HG02763 (cell line): ENCODE results near the gene STON2.

Experiments used
- ATAC-seq: cut with Tn5 transposase; IDR thresholded peaks from one replicate; pipeline ENCODE4 v1.9.1; 2021; ENCODE audit warnings: mild to moderate bottlenecking, moderate library complexity; ENCODE audit not compliant: unreplicated experiment

Gene STON2

DNA sequence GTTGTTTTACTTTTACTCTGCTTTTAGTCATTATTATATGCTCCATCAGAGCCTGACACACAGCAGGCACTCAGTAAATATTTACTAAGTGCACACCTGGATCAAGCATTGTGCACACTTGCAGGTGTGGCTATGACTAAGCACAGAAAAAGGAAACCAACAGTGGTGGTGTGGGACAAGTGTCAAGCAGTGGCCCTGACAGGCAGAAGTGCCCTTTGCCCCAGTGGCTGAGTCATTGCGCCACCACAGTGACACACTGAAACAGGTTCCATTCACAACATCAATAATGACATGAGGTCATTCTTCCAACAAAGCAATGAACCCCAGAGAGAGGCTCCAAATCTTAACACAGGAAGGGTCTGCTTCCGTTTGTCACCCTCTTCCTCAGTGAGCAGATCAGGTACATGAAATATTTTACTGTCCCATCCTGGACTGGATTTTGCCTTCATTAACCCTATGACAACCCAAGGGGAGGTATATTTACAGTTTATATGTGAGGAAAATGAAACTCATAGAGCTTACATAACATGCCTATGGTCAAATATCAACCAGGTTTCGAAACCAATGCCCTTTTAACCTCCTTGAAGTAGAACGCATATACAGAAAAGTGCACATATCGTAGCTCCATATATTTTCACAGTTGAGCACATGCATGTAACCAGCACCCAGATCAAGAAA lies 96.7 kb downstream of the STON2 start:
- peak; percentile 95 for ATAC-seq

DNA sequence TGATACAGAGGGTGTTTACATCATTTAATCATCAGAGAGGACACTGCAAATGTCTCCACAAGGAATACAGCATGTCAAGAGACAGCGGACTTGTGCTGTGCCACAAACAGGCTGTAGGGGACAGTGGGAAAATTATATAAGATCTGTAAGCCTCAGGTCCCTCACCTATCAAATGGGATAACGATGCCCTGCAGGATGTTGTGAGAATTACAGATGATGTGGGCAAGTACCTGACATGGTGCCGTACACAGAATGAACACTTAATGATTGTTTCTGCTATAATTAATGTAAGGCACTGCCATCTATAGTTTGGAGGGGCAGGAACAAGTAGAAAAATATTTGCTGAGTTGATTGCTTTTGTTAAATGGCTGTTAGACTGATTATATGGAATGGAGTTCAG lies 97.5 kb downstream of the STON2 start:
- ATAC-seq, result no peak

DNA sequence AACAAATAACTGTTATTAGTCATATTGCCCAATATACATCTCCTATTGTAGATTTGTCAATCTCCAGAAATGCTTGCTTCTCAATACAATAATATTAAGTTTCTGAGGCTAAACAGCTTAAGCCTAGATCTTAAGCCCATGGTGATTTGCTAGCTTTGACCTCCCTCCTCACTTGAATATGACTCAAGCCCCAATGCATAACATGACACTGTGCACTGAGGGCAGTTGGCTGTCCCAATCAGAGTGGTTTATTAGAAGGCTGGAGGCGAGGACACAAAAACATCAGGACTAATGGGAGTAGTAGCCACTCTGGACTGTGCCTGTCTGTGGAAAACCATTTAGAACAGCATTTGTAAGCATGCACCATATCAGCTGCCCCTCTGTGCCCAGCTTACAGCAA lies 98.3 kb downstream of the STON2 start:
- no peak for ATAC-seq

DNA sequence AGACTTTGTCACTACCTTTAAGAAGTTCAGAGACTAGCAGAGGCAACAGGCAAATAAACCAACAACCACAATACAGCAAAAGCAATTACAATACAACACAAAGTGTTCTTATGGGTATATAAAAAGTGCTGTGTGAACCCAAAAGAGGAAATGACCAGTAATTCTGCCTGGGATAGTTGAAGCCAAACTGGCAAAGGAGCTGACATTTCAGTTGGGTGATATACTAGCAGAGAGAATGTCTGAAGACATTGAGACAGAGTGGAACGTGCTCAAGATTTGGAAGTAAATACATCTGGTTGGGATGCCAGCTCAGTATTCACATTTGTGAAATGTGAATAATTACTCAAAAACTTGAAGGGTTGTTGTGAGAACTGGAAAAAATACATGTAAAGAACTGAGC lies 98.8 kb downstream of the STON2 start:
- ATAC-seq, result no peak

- no peak for ATAC-seq
These were observed 101.2 kb downstream of the STON2 start for GRCh38 chr14:81298911-81299310.

DNA sequence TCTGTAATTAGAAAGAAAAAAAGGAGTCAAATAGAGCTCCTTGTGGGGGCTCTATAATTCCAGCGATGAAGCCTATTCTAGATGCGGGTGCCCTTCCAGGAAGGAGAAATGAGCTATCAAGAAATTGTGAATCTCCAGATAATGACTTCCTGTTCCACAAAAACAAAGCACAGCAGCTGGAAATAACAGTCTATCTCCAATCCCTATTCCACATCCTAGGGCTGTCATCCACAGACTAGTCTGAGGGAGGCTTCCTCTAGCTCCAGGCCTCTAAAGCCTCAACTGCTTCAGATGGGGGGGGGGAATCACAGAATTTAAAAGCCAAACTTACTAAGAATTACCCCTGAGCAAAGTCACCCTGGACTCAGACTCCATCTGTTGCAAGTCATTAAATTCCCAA lies 102.0 kb downstream of the STON2 start:
- ATAC-seq, result no peak

- no peak for ATAC-seq
These were observed 103.9 kb downstream of the STON2 start for GRCh38 chr14:81295958-81296923.

GRCh38 chr14:81289516-81289915 lies 110.6 kb downstream of the STON2 start:
- ATAC-seq, result no peak

DNA sequence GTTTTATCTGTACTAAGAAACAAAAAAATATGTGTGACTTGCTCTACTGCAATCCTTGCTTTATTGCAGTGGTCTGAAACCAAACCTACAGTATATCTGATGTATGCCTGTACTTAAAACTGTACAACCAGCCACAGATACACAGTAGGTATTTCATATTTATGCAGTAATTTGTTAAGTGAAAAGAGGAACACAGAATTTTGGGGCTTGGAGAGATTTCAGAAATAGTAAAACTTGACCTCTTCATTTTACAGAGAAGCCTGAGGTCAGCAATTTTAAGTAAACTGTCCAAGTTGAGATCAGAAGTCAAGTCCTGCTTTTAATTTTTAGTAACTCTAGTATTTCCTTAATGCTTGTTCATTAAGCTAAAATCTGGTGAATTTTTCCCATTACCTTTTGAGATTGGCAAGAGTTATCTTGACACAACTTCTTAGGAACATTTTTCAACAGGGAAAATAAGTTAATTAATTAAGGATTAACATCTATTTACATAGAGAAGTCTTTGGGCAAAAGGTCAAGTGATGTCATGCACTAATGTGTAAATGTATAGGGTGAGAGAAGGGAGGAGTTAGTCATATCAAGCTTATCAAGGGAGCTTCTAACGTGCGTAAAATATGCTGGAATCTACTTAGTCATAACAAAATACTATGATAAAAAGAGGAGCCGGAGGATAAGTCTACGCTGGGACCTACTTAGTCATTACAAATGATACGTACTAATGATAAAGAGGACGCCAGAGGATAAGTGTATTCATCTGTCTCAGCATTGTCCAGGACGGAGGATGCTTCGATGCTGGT lies 113.4 kb downstream of the STON2 start:
- no peak for ATAC-seq

DNA sequence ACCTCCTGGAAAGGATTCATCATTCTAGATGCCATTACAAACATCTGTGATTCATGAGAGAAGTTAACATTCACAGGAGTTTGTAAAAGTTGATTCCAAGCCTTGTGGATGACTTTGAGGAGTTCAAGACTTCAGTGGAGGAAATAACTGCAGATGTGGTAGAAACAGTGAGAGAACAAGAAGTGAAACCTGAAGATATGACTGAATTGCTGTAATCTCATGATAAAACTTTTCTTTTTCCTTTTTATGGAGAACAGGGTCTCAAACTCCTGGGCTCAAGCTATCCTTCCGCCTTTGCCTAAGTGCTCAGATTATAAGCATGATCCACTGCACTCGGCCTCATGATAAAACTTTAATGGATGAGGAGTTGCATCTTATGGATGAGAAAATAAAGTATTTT lies 114.9 kb downstream of the STON2 start:
- no peak for ATAC-seq

- ATAC-seq, result no peak
These were observed 118.8 kb downstream of the STON2 start for GRCh38 chr14:81281332-81281731.

- no peak for ATAC-seq
These were observed 119.9 kb downstream of the STON2 start for GRCh38 chr14:81280136-81280791.

GRCh38 chr14:81277096-81277495 lies 123.0 kb downstream of the STON2 start:
- no peak for ATAC-seq

GRCh38 chr14:81276073-81277069 lies 123.8 kb downstream of the STON2 start:
- no peak for ATAC-seq

DNA sequence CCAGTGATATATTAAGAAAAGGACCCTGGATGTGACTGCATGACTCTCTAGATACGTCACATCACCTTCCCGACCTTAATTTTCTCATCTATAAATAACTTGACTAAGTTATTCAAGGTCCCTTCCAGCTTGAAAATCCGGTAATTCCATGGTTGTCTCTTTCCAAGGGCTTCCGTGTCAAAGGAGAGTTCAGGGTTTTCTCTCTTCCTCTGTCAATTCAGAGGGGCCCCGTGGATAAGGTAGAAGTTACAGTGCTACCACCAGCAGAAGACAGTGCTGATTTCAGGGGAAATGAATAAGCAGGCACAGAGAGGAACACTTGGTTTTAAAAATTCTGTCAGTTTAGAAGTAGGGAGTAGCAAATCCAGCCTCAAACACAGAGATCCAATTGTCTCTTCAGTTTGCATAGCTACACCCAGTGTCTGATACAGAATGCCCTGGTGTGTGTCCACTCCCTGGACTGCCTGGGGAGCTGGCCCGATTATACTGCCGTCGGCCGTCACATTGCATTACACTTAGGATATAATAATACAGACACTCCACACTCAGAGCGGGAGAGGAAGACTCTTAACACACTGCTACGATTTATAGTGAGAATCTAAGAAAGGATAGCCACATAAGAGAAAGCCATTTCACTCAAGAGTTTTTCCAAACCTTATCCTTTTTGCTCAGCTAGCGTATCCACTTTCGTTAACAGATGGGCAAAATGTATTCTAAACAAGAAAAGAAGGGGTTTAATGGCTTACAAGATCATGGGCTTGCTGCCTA lies 124.6 kb downstream of the STON2 start:
- no peak for ATAC-seq

GRCh38 chr14:81273961-81274575 lies 126.1 kb downstream of the STON2 start:
- ATAC-seq, result no peak

DNA sequence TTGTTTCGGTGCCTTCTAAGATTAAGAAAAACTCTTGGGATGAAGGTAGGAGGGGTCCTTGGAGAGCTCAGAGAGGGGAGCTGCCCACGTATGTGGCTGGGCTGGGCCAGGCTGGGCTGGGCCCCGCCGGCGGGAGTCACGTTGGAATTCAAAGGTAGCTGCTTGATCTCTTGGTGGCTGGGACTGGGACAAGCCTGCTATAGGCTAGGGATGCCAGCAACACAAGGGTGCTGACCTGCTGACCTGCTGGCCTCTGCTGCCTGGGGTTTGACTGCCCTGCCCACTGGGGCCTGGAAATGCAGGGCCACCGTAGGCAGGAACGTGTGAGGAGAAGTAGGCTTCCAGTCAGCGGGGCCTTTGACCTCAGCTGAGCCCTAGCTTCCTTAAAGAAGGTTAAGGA lies 126.6 kb downstream of the STON2 start:
- ATAC-seq, result no peak

GRCh38 chr14:81272317-81272716 lies 127.8 kb downstream of the STON2 start:
- no peak for ATAC-seq
